Stomach smooth muscle (tissue), 2 donors: ENCODE data around the gene CUL4B.
"Not testable (repeated sequence)": the region's sequence is repeated elsewhere in the genome, so short reads cannot be mapped to it uniquely, and the experiment has no call there.

Source experiments
- H3K27ac ChIP-seq: one replicate; pipeline ENCODE4 v1.7.0; 2013; ENCODE audit warnings: mild to moderate bottlenecking, low read length, inconsistent platforms
- H3K27me3 ChIP-seq, 2 donors: one replicate each; pipeline ENCODE4 v1.7.0; 2013; ENCODE audit warnings: low read length in 2 of 2; ENCODE audit not compliant: insufficient read depth in 2 of 2, control insufficient read depth in 1 of 2
- H3K36me3 ChIP-seq, 2 donors: one replicate each; pipeline ENCODE4 v1.7.0; 2013; ENCODE audit warnings: low read length in 2 of 2; ENCODE audit not compliant: control insufficient read depth in 2 of 2, insufficient read depth in 2 of 2
- H3K4me1 ChIP-seq: one replicate; pipeline ENCODE4 v1.7.0; 2013; ENCODE audit warnings: low read length; ENCODE audit not compliant: control insufficient read depth, insufficient read depth
- H3K4me3 ChIP-seq, 2 donors: one replicate each; pipeline ENCODE4 v1.7.0; 2013; ENCODE audit warnings: low read length in 2 of 2
- H3K9ac ChIP-seq, 2 donors: one replicate each; pipeline ENCODE4 v1.7.0; 2013; ENCODE audit warnings: low read length in 2 of 2, mild to moderate bottlenecking in 1 of 2
- H3K9me3 ChIP-seq, 2 donors: one replicate each; pipeline ENCODE4 v1.7.0; 2013; ENCODE audit warnings: low read length in 2 of 2; ENCODE audit not compliant: control insufficient read depth in 2 of 2
- donor health status: healthy.
- donor health status: Pancreatic carcinoma.

Gene CUL4B

GRCh38 chrX:120560842-120561633 is at the start of gene CUL4B:
Gene CUL4B, minus strand, starts transcription at chrX:120560962. Its CDS starts 324 bp downstream, at chrX:120560638.
- H3K36me3 ChIP-seq: peaks cover 0 to 6% of the 10 kb centered on the region in 2 donors
- H3K4me3 ChIP-seq: peak within 1 kb of the TSS; percentile 83 to 90
- no peaks in the 10 kb centered on the region for H3K27me3 ChIP-seq
- no peaks in the 10 kb centered on the region for H3K4me1 ChIP-seq
- H3K27ac ChIP-seq: peak within 1 kb of the TSS; percentile 92
- peak within 1 kb of the TSS; percentile 87 to 93 for H3K9ac ChIP-seq
- no peaks in the 10 kb centered on the region for H3K9me3 ChIP-seq

DNA sequence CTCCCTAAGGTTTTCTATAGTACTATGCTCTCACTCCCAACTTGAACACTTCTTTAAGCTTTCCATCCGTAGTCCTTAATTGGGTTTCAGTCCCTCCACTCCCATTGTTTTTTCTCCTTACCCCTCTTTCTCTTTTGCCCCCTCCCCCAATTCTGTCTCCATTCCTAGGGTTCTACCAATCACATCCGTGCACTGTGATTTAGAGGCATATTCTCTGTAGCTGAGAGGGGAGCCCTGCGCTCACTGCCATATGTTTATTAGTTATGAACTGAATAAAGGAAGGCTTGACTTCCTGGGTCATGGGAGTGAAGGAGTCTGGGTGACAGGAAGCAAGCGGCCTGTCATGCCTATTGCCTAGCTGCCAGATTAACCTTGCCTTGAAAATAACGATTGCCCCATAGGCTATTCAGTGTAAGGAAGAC is 43.6 kb upstream of the CUL4B start:
- Histone ChIP-seq H3K27me3 (peaks cover 0 to 2% of the 10 kb centered on the region in 2 donors), H3K9me3 (no peaks in the 10 kb centered on the region), H3K4me1 (no peaks in the 10 kb centered on the region), H3K4me3 (peak overlapping the region; percentile 61 to 81), H3K9ac (peak overlapping the region; percentile 77 to 84), H3K27ac (peak overlapping the region; percentile 82), H3K36me3 (no peaks in the 10 kb centered on the region)

DNA sequence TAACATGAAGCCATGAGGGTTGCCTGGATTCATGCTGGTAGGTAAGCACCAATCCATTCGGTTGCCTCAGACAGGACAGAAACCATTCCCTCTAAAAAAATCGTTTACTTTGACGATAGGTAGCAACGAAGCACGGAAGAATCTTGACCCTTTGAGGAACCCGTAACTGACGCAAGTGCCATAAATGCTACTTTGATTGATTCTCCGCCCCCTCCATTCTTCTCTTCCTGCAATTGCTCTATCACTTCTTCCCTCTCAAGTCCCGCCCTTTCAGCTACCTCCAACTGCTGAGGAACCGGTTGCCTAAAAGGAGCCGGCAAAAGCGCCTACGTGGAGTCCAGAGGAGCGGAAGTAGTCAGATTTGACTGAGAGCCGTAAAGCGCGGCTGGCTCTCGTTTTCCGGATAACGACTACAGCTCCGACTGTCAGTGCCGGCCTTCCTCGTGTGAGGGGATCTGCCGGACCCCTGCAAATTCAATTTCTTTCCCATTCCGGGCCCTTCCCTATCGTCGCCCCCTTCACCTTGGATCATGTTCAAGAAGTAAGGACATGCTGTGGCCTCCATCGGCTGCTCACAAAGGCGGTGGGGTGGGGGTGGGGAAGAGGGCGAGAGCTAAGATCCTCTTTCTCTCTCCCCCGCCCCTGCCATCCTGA is 43.1 kb upstream of the CUL4B start, which contains the start of gene MCTS1:
Gene MCTS1 (plus strand): TSS at position 395 of the 654 bp plus-strand sequence. CDS start 136 bp downstream, at position 531.
- Histone ChIP-seq H3K27me3 (peaks cover 0 to 2% of the 10 kb centered on the region in 2 donors), H3K4me1 (no peaks in the 10 kb centered on the region), H3K27ac (peak within 1 kb of the TSS; percentile 82), H3K4me3 (peak within 1 kb of the TSS; percentile 61 to 81), H3K9ac (peak within 1 kb of the TSS; percentile 77 to 84), H3K36me3 (no peaks in the 10 kb centered on the region), H3K9me3 (no peaks in the 10 kb centered on the region)

DNA sequence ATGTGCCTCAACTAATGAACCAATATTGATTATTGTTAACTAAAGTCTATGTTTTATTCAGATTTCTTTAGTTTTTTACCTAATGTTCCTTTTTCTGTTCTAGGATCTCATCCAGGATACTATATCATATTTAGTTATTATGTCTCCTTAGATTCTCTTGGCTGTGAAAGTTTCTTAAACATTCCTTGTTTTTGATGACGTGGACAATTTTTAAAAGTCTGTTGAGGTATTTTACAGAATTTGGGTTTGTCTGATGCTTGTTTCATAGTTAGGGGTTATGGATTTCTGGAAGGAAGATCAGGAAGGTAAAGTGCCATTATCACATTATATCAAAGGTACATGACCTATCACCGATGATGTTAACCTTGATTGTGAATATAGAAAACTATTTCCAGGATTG is 24.9 kb upstream of the CUL4B start:
- H3K27ac ChIP-seq: no peak overlapping the region
- no peaks in the 10 kb centered on the region for H3K27me3 ChIP-seq
- no peak overlapping the region for H3K4me3 ChIP-seq
- no peaks in the 10 kb centered on the region for H3K36me3 ChIP-seq
- H3K9me3 ChIP-seq: no peaks in the 10 kb centered on the region
- no peaks in the 10 kb centered on the region for H3K4me1 ChIP-seq
- H3K9ac ChIP-seq: no peak overlapping the region

DNA sequence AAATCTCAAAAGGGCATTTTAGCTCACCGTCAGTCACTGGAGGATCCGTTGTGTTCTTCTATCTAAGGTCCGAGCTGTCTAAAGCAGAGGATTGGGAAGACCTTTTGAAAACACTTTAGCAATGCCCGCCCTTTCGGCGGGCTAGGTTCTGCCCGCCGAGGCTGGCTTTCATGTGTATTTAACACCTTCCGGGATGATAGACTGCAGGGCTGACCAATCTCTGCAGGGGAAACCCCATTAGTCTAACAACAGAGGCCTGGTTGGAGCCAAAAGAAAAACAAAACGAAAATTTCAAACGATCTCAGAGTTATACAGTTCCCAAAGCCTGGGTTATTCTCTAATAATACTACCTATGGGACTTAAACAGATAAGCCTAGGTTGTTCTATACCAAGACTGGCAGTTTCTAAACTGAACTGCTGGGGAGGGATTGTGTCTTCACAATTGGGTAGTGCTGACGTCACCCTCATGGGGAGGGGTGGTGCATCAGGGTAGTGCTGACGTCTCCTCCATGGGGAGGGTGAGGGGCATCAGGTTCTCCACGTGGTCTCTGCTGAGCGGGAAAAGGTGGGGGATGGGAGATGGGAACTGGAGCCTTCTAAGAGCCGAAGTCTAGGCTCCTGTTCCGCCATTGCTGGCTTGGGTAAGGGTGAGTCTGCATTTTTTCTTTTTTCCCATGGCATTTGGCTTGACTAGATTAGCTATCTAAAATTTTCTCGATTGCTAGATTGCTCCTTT is 14.8 kb upstream of the CUL4B start:
- H3K9ac ChIP-seq: no peak overlapping the region
- H3K9me3 ChIP-seq: no peaks in the 10 kb centered on the region
- no peak overlapping the region for H3K4me3 ChIP-seq
- no peaks in the 10 kb centered on the region for H3K4me1 ChIP-seq
- H3K27me3 ChIP-seq: no peaks in the 10 kb centered on the region
- no peaks in the 10 kb centered on the region for H3K36me3 ChIP-seq
- H3K27ac ChIP-seq: no peak overlapping the region

DNA sequence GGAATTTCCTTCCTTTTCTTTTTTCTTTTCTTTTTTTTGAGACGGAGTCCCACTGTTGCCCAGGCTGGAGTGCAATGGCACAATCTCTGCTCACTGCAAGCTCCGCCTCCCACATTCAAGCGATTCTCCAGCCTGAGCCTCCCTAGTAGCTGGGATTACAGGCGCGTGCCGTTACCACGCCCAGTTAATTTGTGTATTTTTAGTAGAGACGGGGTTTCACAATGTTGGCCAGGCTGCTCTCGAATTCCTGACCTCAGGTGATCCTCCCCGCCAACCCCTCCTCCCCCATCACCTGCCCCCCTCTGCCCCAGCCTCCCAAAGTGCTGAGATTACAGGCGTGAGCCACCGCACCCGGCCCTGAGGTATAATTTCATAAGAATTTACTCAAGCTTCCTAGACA is 13.0 kb upstream of the CUL4B start:
- H3K9me3 ChIP-seq, H3K4me3 ChIP-seq, H3K36me3 ChIP-seq, H3K27ac ChIP-seq, H3K9ac ChIP-seq, H3K4me1 ChIP-seq, H3K27me3 ChIP-seq: not testable (repeated sequence)

DNA sequence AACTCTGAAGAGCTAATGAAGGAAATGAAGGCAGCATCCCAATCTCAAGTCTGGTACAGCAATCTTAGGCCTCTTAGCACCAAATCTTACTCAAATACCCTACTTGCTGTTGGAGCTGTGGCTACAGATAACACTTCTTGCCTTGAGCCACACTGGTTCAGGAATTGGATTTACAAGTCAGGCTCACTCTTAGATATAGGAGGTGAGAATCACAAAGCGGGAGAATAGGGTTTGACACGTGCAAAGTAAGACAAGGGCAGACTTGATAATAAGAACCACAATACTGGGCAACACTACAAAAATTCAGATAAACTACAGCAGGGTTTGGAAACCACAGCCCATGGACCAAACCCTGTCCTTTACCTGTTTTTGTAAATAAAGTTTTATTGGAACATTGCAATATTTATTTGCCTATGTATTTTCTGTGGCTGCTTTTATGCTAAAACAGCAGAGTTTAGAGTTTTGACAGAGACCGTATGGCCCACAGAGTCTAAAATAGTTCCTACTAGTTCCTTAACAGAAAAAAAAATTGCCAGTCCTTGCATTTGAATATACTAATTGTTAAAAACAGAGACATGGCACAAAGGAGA is 9.3 kb upstream of the CUL4B start:
- Histone ChIP-seq H3K27me3 (no peaks in the 10 kb centered on the region), H3K4me3 (no peak overlapping the region), H3K9me3 (no peaks in the 10 kb centered on the region), H3K27ac (no peak overlapping the region), H3K36me3 (no peaks in the 10 kb centered on the region), H3K4me1 (no peaks in the 10 kb centered on the region), H3K9ac (no peak overlapping the region)

DNA sequence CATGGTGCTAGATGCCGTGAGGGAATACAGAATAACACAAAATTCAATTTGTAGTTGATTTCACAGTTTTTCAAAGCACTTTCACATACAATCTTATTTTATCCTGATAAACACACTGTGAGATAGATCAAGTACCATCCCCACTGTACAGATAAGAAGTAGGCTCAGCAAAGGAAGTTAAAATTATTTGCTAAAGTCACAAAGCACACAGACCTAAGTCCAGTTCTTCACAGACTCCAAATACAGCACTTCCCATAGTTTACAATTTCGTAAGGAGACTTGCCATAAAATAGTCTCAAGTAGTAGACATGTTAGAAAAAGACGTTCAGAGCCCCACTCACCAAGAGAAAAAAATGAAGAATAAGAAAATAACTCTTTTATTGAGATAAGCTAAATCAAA is 7.8 kb upstream of the CUL4B start:
- Histone ChIP-seq H3K4me3 (no peak overlapping the region), H3K36me3 (no peaks in the 10 kb centered on the region), H3K9ac (no peak overlapping the region), H3K27ac (no peak overlapping the region), H3K4me1 (no peaks in the 10 kb centered on the region), H3K27me3 (no peaks in the 10 kb centered on the region), H3K9me3 (no peaks in the 10 kb centered on the region)

- Histone ChIP-seq H3K4me1 (no peaks in the 10 kb centered on the region), H3K4me3 (no peak overlapping the region), H3K27me3 (no peaks in the 10 kb centered on the region), H3K36me3 (no peaks in the 10 kb centered on the region), H3K9me3 (no peaks in the 10 kb centered on the region), H3K9ac (no peak overlapping the region), H3K27ac (no peak overlapping the region)
Observed at GRCh38 chrX:120568035-120568434, 7.3 kb upstream of the CUL4B start.

DNA sequence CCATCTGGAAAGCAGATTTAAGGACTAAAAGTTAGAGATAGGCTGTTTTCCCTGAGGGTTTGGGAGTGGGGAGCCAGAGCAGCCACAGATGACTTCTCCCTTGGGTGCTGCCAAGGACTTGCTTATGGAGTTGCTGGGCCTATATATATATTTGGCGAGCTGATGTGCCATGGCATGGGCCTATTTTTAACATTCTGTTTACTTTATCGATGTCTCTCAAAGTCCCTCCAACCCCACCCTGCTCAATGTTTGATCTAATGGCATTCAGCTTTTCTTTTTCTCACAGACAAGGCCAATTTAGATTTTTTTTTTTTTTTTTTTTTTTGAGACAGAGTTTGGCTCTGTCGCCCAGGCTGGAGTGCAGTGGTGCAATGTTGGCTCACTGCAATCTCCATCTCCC is 6.1 kb upstream of the CUL4B start:
- no peaks in the 10 kb centered on the region for H3K9me3 ChIP-seq
- no peak overlapping the region for H3K27ac ChIP-seq
- H3K4me1 ChIP-seq: no peaks in the 10 kb centered on the region
- H3K27me3 ChIP-seq: no peaks in the 10 kb centered on the region
- no peaks in the 10 kb centered on the region for H3K36me3 ChIP-seq
- no peak overlapping the region for H3K9ac ChIP-seq
- H3K4me3 ChIP-seq: no peak overlapping the region
